CD4-positive, alpha-beta T cell treated with Interleukin-17A for 1 hour (primary cell): ENCODE measurements around the gene CENPC.
"Not testable (repeated sequence)": the region's sequence is repeated elsewhere in the genome, so short reads cannot be mapped to it uniquely, and the experiment has no call there.

Experiments used
- DNase-seq: peaks from one replicate; pipeline ENCODE4 v3.0.0-alpha.2; 2020

CENPC gene

GRCh38 chr4:67549123-67549522, 3.8 kb upstream of the CENPC start:
- DNase-seq: peak; percentile 59

GRCh38 chr4:67546971-67547370, 1.7 kb upstream of the CENPC start:
- DNase-seq: no peak

GRCh38 chr4:67546004-67546356, 677 bp upstream of the CENPC start:
- DNase-seq: no peak

- no peak for DNase-seq
These were observed 3.2 kb downstream of the CENPC start for GRCh38 chr4:67542076-67542475.

GRCh38 chr4:67539830-67540229, 5.5 kb downstream of the CENPC start:
- no peak for DNase-seq

- DNase-seq: no peak
These were observed 9.9 kb downstream of the CENPC start for GRCh38 chr4:67535280-67535840.

- DNase-seq: no peak
These were observed 12.2 kb downstream of the CENPC start for GRCh38 chr4:67533112-67533511.

GRCh38 chr4:67532397-67532796, 12.9 kb downstream of the CENPC start:
- DNase-seq: not testable (repeated sequence)

- no peak for DNase-seq
These were observed 13.8 kb downstream of the CENPC start for GRCh38 chr4:67531379-67531962.

- not testable (repeated sequence) for DNase-seq
These were observed 21.2 kb downstream of the CENPC start for GRCh38 chr4:67524140-67524539.

- DNase-seq: peak; percentile 30
These were observed 22.2 kb downstream of the CENPC start for GRCh38 chr4:67522851-67523671.

- DNase-seq: no peak
These were observed 23.1 kb downstream of the CENPC start for GRCh38 chr4:67522230-67522629.

GRCh38 chr4:67521506-67521905, 23.8 kb downstream of the CENPC start:
- no peak for DNase-seq

- no peak for DNase-seq
These were observed 25.2 kb downstream of the CENPC start for GRCh38 chr4:67520141-67520540.

GRCh38 chr4:67512501-67512900, 32.8 kb downstream of the CENPC start:
- no peak for DNase-seq

- no peak for DNase-seq
These were observed 44.9 kb downstream of the CENPC start for GRCh38 chr4:67500373-67500772.

- DNase-seq: no peak
These were observed 45.5 kb downstream of the CENPC start for GRCh38 chr4:67499799-67500198.

GRCh38 chr4:67483868-67484602, 61.3 kb downstream of the CENPC start:
- no peak for DNase-seq

- DNase-seq: no peak
These were observed 64.5 kb downstream of the CENPC start for GRCh38 chr4:67480810-67481209.

- DNase-seq: no peak
These were observed 70.1 kb downstream of the CENPC start for GRCh38 chr4:67475155-67475554.

- DNase-seq: no peak
These were observed 74.4 kb downstream of the CENPC start for GRCh38 chr4:67470871-67471270.

- no peak for DNase-seq
These were observed 76.5 kb downstream of the CENPC start for GRCh38 chr4:67468830-67469229.

- DNase-seq: no peak
These were observed 78.6 kb downstream of the CENPC start for GRCh38 chr4:67466751-67467150.

- no peak for DNase-seq
These were observed 79.6 kb downstream of the CENPC start for GRCh38 chr4:67465763-67466052.
